Esophagus squamous epithelium (tissue), 4 donors: ENCODE data around the gene INPP4B.

Source experiments
- CTCF ChIP-seq, 6 experiments: fragments of 450-650 bp in 4 of 6; fragments of 200-600 bp in 2 of 6; sonication (generic) in 2 of 6; IDR thresholded peaks; one replicate each; pipeline ENCODE4 v1.5.1; 2016 to 2019; ENCODE audit warnings: antibody characterized with exemption in 6 of 6, mild to moderate bottlenecking in 4 of 6, moderate library complexity in 4 of 6
- POLR2A ChIP-seq, 4 donors: fragments of 450-650 bp; IDR thresholded peaks; one replicate each; pipeline ENCODE4 v1.6.1; 2017; ENCODE audit warnings: antibody characterized with exemption in 4 of 4, mild to moderate bottlenecking in 4 of 4, moderate library complexity in 3 of 4

GRCh38 chr4:142698552-142698951 lies 147.5 kb downstream of the INPP4B start:
- TF ChIP-seq POLR2A (IDR thresholded peaks at IDR 0.05) (no peak), CTCF (IDR thresholded peaks at IDR 0.05) (no peak)
